WTC11 (cell line): ENCODE measurements around the gene STK10. TPM values are rescaled to one million over a fixed set of nuclear protein-coding genes. Genes with fewer than 3 reads are reported as not detected.

Experiments
- ATAC-seq: fragments of 200-7000 bp; cut with Tn5 transposase; 2 replicates; pipeline ENCODE4 v1.10.0; 2021; ENCODE audit warnings: mild to moderate bottlenecking, moderate library complexity
- CTCF ChIA-PET: fragments of 300-600 bp; sonication (Branson Sonifier 250); formaldehyde crosslinking; loops from one replicate; lab custom pipeline; 2021; ENCODE audit warnings: antibody characterized with exemption; lab: Charles Lee
- POLR2A ChIA-PET: fragments of 350-600 bp; sonication (Branson Sonifier 250); formaldehyde crosslinking; loops from one replicate; lab custom pipeline; 2021; ENCODE audit warnings: antibody characterized with exemption; lab: Charles Lee
- DNase-seq: peaks from one replicate; pipeline ENCODE4 v3.0.0; 2021; ENCODE audit warnings: low spot score
- H3K27ac Mint-ChIP-seq: 2 replicates; pipeline ENCODE4 v1.8.0; 2021; ENCODE audit warnings: mixed read lengths
- H3K27me3 Mint-ChIP-seq: 2 replicates; pipeline ENCODE4 v1.8.0; 2021; ENCODE audit warnings: low read depth, mild to moderate bottlenecking, moderate library complexity, mixed read lengths
- H3K36me3 Mint-ChIP-seq: 2 replicates; pipeline ENCODE4 v1.8.0; 2021; ENCODE audit warnings: mixed read lengths
- H3K4me1 Mint-ChIP-seq: 2 replicates; pipeline ENCODE4 v1.8.0; 2022; ENCODE audit warnings: mixed read lengths
- H3K4me3 Mint-ChIP-seq: 2 replicates; pipeline ENCODE4 v1.8.0; 2021; ENCODE audit warnings: mild to moderate bottlenecking, moderate library complexity, mixed read lengths
- H3K9me3 Mint-ChIP-seq: 2 replicates; pipeline ENCODE4 v1.8.0; 2021; ENCODE audit warnings: mixed read lengths
- EMX1 ChIP-seq: fragments of 250-450 bp; sonication (Bioruptor Pico); IDR thresholded peaks from 2 replicates; pipeline ENCODE4 v1.8.0; 2021; ENCODE audit warnings: mild to moderate bottlenecking
- ETV6 ChIP-seq: sonication (generic); formaldehyde crosslinking; IDR thresholded peaks from 2 replicates; pipeline ENCODE4 v1.8.1; 2022; ENCODE audit warnings: mild to moderate bottlenecking, missing genetic modification reagents
- GTF2I ChIP-seq: fragments of 250-450 bp; sonication (Bioruptor Pico); conservative IDR thresholded peaks from 2 replicates; pipeline ENCODE4 v1.4.0; 2021; ENCODE audit warnings: mild to moderate bottlenecking
- MXD4 ChIP-seq: fragments of 250-450 bp; sonication (Bioruptor Pico); IDR thresholded peaks from 2 replicates; pipeline ENCODE4 v1.8.0; 2021; ENCODE audit warnings: mild to moderate bottlenecking, moderate library complexity, borderline replicate concordance
- MYBL2 ChIP-seq: sonication (generic); formaldehyde crosslinking; IDR thresholded peaks from 2 replicates; pipeline ENCODE4 v1.8.1; 2023; ENCODE audit warnings: mild to moderate bottlenecking, moderate library complexity, missing genetic modification reagents
- RELA ChIP-seq: sonication (generic); formaldehyde crosslinking; IDR thresholded peaks from 2 replicates; pipeline ENCODE4 v1.8.1; 2022; ENCODE audit warnings: missing genetic modification reagents, mild to moderate bottlenecking, borderline replicate concordance
- ZNF138 ChIP-seq: sonication (generic); formaldehyde crosslinking; conservative IDR thresholded peaks from 2 replicates; pipeline ENCODE4 v1.8.1; 2022; ENCODE audit warnings: mild to moderate bottlenecking, moderate library complexity, missing genetic modification reagents
- ZNF317 ChIP-seq: sonication (generic); formaldehyde crosslinking; IDR thresholded peaks from 2 replicates; pipeline ENCODE4 v1.8.1; 2023; ENCODE audit warnings: low read depth, mild to moderate bottlenecking, moderate library complexity, missing genetic modification reagents, borderline replicate concordance
- ZNF396 ChIP-seq: fragments of 250-450 bp; sonication (Bioruptor Pico); IDR thresholded peaks from 2 replicates; pipeline ENCODE4 v1.8.0; 2021; ENCODE audit warnings: mild to moderate bottlenecking, moderate library complexity, borderline replicate concordance
- total RNA-seq: library from RNA; stranded (reverse); gene quantifications from 3 replicates; pipeline ENCODE4 v1.2.3, GENCODE V29; 2021
- TF ChIP-seq, protein P1 (sequence below): fragments of 250-450 bp; sonication (Bioruptor Pico); IDR thresholded peaks from 2 replicates; pipeline ENCODE4 v1.9.0; 2021; ENCODE audit warnings: mild to moderate bottlenecking
- TF ChIP-seq, protein P2 (sequence below): sonication (generic); formaldehyde crosslinking; IDR thresholded peaks from 2 replicates; pipeline ENCODE4 v1.8.1; 2022; ENCODE audit warnings: low read depth, mild to moderate bottlenecking, moderate library complexity, missing genetic modification reagents, borderline replicate concordance
- TF ChIP-seq, protein P3 (sequence below): sonication (generic); formaldehyde crosslinking; IDR thresholded peaks from 2 replicates; pipeline ENCODE4 v1.8.0; 2022; ENCODE audit warnings: mild to moderate bottlenecking, missing genetic modification reagents
- TF ChIP-seq, protein P4 (sequence below): sonication (generic); formaldehyde crosslinking; IDR thresholded peaks from 2 replicates; pipeline ENCODE4 v1.8.0; 2023; ENCODE audit warnings: mild to moderate bottlenecking, missing genetic modification reagents
- TF ChIP-seq, protein P5 (sequence below): sonication (generic); formaldehyde crosslinking; IDR thresholded peaks from 2 replicates; pipeline ENCODE4 v1.8.1; 2022; ENCODE audit warnings: mild to moderate bottlenecking, missing genetic modification reagents, moderate library complexity, borderline replicate concordance
- TF ChIP-seq, protein P6 (sequence below): sonication (generic); formaldehyde crosslinking; IDR thresholded peaks from 2 replicates; pipeline ENCODE4 v1.8.1; 2023; ENCODE audit warnings: mild to moderate bottlenecking, missing genetic modification reagents

The STK10 gene
- total RNA-seq, 1 experiment from 2014 or later = 20.5 TPM

DNA sequence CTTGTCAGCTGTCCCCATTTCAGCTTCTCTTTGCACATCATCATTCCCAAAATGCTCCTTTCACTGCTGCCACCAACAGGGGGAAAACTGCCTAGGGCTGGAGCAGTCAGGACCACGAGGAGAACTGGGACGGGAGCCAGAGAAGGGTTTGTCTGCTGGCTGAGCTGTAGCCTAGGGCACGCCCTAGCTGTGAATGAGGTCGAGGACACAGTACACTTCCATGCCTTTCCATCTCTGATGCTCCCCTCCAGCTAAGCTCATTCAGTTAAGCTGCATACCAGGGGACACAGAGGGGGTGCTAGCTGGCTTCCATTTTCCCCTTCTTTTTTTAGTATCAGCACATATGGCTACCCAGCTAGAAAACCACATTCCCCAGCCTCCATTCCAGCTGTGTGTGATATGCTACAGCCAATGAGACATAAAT is 64.7 kb downstream of the STK10 start:
- no peak for TF ChIP-seq ZNF138 (CRISPR knock-in tag)
- TF ChIP-seq GTF2I (CRISPR knock-in tag) = no peak
- TF ChIP-seq, protein P1, sequence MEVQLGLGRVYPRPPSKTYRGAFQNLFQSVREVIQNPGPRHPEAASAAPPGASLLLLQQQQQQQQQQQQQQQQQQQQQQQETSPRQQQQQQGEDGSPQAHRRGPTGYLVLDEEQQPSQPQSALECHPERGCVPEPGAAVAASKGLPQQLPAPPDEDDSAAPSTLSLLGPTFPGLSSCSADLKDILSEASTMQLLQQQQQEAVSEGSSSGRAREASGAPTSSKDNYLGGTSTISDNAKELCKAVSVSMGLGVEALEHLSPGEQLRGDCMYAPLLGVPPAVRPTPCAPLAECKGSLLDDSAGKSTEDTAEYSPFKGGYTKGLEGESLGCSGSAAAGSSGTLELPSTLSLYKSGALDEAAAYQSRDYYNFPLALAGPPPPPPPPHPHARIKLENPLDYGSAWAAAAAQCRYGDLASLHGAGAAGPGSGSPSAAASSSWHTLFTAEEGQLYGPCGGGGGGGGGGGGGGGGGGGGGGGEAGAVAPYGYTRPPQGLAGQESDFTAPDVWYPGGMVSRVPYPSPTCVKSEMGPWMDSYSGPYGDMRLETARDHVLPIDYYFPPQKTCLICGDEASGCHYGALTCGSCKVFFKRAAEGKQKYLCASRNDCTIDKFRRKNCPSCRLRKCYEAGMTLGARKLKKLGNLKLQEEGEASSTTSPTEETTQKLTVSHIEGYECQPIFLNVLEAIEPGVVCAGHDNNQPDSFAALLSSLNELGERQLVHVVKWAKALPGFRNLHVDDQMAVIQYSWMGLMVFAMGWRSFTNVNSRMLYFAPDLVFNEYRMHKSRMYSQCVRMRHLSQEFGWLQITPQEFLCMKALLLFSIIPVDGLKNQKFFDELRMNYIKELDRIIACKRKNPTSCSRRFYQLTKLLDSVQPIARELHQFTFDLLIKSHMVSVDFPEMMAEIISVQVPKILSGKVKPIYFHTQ = no peak
- TF ChIP-seq EMX1 (CRISPR knock-in tag) = no peak
- TF ChIP-seq, protein P2, sequence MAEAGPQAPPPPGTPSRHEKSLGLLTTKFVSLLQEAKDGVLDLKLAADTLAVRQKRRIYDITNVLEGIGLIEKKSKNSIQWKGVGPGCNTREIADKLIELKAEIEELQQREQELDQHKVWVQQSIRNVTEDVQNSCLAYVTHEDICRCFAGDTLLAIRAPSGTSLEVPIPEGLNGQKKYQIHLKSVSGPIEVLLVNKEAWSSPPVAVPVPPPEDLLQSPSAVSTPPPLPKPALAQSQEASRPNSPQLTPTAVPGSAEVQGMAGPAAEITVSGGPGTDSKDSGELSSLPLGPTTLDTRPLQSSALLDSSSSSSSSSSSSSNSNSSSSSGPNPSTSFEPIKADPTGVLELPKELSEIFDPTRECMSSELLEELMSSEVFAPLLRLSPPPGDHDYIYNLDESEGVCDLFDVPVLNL (CRISPR knock-in tag) = no peak
- no peak for TF ChIP-seq MXD4 (CRISPR knock-in tag)
- TF ChIP-seq, protein P3, sequence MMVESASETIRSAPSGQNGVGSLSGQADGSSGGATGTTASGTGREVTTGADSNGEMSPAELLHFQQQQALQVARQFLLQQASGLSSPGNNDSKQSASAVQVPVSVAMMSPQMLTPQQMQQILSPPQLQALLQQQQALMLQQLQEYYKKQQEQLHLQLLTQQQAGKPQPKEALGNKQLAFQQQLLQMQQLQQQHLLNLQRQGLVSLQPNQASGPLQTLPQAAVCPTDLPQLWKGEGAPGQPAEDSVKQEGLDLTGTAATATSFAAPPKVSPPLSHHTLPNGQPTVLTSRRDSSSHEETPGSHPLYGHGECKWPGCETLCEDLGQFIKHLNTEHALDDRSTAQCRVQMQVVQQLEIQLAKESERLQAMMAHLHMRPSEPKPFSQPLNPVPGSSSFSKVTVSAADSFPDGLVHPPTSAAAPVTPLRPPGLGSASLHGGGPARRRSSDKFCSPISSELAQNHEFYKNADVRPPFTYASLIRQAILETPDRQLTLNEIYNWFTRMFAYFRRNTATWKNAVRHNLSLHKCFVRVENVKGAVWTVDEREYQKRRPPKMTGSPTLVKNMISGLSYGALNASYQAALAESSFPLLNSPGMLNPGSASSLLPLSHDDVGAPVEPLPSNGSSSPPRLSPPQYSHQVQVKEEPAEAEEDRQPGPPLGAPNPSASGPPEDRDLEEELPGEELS (CRISPR knock-in tag) = no peak
- TF ChIP-seq, protein P4, sequence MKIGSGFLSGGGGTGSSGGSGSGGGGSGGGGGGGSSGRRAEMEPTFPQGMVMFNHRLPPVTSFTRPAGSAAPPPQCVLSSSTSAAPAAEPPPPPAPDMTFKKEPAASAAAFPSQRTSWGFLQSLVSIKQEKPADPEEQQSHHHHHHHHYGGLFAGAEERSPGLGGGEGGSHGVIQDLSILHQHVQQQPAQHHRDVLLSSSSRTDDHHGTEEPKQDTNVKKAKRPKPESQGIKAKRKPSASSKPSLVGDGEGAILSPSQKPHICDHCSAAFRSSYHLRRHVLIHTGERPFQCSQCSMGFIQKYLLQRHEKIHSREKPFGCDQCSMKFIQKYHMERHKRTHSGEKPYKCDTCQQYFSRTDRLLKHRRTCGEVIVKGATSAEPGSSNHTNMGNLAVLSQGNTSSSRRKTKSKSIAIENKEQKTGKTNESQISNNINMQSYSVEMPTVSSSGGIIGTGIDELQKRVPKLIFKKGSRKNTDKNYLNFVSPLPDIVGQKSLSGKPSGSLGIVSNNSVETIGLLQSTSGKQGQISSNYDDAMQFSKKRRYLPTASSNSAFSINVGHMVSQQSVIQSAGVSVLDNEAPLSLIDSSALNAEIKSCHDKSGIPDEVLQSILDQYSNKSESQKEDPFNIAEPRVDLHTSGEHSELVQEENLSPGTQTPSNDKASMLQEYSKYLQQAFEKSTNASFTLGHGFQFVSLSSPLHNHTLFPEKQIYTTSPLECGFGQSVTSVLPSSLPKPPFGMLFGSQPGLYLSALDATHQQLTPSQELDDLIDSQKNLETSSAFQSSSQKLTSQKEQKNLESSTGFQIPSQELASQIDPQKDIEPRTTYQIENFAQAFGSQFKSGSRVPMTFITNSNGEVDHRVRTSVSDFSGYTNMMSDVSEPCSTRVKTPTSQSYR (CRISPR knock-in tag) = no peak
- TF ChIP-seq ZNF396 (CRISPR knock-in tag) = no peak
- no peak for TF ChIP-seq RELA
- TF ChIP-seq ETV6 (CRISPR knock-in tag) = no peak
- TF ChIP-seq, protein P5, sequence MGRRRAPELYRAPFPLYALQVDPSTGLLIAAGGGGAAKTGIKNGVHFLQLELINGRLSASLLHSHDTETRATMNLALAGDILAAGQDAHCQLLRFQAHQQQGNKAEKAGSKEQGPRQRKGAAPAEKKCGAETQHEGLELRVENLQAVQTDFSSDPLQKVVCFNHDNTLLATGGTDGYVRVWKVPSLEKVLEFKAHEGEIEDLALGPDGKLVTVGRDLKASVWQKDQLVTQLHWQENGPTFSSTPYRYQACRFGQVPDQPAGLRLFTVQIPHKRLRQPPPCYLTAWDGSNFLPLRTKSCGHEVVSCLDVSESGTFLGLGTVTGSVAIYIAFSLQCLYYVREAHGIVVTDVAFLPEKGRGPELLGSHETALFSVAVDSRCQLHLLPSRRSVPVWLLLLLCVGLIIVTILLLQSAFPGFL = no peak
- TF ChIP-seq, protein P6, sequence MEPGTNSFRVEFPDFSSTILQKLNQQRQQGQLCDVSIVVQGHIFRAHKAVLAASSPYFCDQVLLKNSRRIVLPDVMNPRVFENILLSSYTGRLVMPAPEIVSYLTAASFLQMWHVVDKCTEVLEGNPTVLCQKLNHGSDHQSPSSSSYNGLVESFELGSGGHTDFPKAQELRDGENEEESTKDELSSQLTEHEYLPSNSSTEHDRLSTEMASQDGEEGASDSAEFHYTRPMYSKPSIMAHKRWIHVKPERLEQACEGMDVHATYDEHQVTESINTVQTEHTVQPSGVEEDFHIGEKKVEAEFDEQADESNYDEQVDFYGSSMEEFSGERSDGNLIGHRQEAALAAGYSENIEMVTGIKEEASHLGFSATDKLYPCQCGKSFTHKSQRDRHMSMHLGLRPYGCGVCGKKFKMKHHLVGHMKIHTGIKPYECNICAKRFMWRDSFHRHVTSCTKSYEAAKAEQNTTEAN (CRISPR knock-in tag) = no peak
- TF ChIP-seq ZNF317 (CRISPR knock-in tag) = no peak
- TF ChIP-seq MYBL2 (CRISPR knock-in tag) = no peak
- POLR2A ChIA-PET = interaction anchor here (0.5 kb wide), 1 partner anchor 45 kb away, joined by 3 read pairs; no protein-coding TSS in a partner anchor
- no peak overlapping the region for H3K4me3 Mint-ChIP-seq
- CTCF ChIA-PET = interaction anchor here (0.5 to 1.9 kb wide), 22 partner anchors 8 to 592 kb away, joined by 3 to 17 read pairs (median 4); partner anchors contain the start of gene STK10
- H3K9me3 Mint-ChIP-seq = no peaks in the 10 kb centered on the region
- H3K36me3 Mint-ChIP-seq = no peaks in the 10 kb centered on the region
- H3K27me3 Mint-ChIP-seq = 0 out of 2 replicates have a peak, but pooled peaks cover 2% of the 10 kb centered on the region
- no peaks in the 10 kb centered on the region for H3K4me1 Mint-ChIP-seq
- ATAC-seq = peak; percentile 86
- no peak overlapping the region for H3K27ac Mint-ChIP-seq
- DNase-seq = no peak
